Measurements from ENCODE around the gene MS4A3. TPM values are rescaled to one million over a fixed set of nuclear protein-coding genes. Genes with fewer than 3 reads are reported as not detected.
"Not testable (repeated sequence)": the region's sequence is repeated elsewhere in the genome, so short reads cannot be mapped to it uniquely, and the experiment has no call there.

Gene MS4A3, protein sequence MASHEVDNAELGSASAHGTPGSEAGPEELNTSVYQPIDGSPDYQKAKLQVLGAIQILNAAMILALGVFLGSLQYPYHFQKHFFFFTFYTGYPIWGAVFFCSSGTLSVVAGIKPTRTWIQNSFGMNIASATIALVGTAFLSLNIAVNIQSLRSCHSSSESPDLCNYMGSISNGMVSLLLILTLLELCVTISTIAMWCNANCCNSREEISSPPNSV
- not detected in 2 replicates for total RNA-seq (2014; rRNA removed; shearing (Covaris generic))

DNA sequence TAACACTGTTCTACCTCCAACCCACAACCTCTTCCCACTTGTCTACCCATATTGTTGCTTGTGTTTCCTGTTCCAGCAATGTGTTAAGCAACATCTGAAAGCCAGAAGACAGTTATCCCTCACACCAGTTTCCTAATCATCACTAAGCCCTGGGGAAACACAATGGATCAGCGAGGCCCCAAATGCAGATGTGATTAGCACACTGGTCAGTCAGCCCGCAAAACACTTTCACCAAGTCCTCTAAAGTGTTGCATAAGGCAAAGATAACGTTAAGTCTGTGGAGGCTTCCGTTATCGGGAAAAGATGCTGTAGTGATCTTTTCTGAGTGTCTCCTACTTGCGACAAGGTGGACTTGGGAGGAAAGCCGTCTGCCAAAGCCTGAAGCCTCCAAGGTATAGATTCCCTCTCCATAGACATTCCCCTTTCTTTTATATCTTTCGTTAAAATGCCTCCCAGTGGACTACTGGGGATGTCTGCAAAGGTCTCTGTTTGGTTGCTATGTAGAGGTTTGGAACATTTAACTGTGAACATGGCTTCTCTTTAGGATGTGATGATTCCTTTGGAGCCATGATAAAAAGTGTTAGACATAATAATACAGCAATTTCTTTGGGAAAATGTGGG, at the start of gene MS4A3:
MS4A3 (plus strand) TSS at position 317 of the 621 bp plus-strand sequence. CDS start 4,496 bp downstream, outside the sequence.
- no peak for DNase-seq (ENCODE audit: low spot score)
- in situ Hi-C loops (cut with HindIII; ENCODE audit: low sequenced_read_pairs) = no loop called here

DNA sequence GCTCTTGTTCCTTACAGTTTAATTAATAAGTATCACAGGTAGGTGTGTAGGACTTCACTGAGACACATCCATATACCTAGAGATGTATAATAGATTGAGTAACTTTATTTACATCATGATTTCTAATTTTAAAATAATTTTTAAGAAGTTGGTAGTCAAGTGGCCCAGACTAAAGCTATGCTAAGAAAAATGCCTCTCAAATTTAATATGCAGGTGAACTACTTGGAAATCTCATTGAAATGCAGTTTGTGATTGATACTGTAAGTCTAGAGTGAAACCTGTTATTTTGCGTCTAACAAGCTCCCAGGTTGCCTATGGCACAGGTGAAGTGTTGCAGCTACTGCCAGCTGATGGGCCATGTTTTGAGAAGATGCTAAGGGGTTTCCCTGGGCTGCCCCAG, 39.6 kb upstream of the MS4A3 start, which contains the start of gene OOSP4B:
OOSP4B (plus strand) TSS at position 301 of the 400 bp plus-strand sequence.
- in situ Hi-C loops (cut with HindIII; ENCODE audit: low sequenced_read_pairs) = no loop called here
- DNase-seq (ENCODE audit: low spot score) = no peak

DNA sequence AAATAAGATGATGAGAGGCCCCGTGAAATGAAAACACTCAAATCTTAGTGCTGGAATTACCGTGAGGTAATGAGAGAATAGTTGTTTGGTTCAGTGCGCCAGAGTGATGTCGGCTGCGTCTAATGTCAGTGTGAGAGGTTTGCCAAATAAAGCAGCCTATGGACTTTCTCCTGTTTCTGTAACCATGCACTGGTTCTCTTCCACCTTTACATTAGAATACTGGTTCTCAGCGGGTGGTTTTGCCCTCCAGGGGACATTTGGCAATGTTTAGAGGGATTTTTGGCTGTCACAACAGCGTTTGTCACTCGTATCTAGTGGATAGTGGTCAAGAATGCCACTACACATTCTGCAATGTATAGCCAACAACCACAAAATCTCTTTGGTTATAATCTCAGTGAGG, 38.4 kb upstream of the MS4A3 start:
- DNase-seq (ENCODE audit: low spot score) = no peak
- in situ Hi-C loops (cut with HindIII; ENCODE audit: low sequenced_read_pairs) = no loop called here

DNA sequence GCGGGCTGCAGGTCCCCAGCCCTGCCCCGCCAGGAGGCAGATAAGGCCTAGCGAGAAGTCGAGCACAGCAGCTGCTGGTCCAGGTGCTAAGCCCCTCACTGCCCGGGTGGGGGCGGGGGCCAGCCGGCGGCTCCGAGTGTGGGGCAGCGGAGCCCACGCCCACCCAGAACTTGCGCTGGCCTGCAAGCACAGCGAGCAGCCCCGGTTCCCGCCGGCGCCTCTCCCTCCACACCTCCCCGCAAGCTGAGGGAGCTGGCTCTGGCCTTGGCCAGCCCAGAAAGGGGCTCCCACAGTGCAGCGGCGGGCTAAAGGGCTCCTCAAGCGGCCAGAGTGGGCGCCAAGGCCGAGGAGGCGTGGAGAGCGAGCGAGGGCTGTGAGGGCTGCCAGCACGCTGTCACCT, 36.1 kb upstream of the MS4A3 start:
- in situ Hi-C loops (cut with HindIII; ENCODE audit: low sequenced_read_pairs); DNase-seq (ENCODE audit: low spot score): not testable (repeated sequence)

DNA sequence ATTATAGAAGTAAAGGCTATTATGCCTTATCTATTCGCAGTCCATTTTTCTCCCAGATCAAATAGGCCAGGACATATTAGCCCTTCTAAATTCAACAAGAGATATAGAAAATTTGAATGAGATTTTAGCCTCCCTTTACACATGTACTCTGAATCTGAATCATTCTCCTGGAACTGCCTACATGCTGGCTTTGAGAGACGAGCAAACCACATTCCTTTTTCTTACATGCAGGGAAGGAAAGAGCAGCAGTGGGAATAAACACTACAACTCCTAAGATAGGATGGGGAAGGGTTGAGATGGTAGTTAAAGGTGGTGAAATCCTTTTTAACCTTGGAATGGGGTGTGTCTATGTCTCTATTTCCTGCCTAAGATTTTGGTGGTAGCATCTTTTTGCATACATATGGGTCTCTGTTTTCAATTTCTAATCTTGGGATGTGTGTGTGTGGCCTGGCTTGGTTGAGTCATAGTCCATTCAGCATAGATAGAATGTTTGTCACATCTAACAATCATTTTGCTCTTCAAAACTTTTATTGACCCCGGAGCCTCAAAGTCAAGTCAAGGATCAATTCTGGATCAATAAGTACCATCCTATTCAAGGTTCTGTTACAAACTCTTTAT, 27.3 kb upstream of the MS4A3 start:
- DNase-seq (ENCODE audit: low spot score) = no peak
- in situ Hi-C loops (cut with HindIII; ENCODE audit: low sequenced_read_pairs) = no loop called here

DNA sequence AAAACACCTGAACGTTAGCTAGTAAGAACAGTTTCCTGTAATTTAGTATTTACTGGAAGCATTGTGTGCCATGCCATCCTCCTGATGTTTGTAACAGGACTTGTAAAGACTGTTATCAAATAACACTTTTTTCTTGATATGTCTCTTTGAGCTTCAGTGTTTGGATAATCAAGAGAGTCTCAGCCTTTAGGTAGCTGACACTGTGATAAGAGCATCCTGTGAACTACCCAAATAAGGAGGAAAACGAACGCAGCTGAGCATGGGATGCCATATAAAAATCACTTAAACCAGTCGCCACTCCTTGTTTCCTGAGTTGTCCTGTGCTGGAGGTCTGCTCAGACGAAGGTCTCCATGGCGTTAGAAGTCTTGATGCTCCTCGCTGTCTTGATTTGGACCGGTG, 16.4 kb upstream of the MS4A3 start, which contains the start of gene OOSP2:
OOSP2 (plus strand) TSS at position 301 of the 400 bp plus-strand sequence; CDS start at position 352, 51 bp downstream.
- DNase-seq (ENCODE audit: low spot score) = no peak
- in situ Hi-C loops (cut with HindIII; ENCODE audit: low sequenced_read_pairs) = no loop called here

DNA sequence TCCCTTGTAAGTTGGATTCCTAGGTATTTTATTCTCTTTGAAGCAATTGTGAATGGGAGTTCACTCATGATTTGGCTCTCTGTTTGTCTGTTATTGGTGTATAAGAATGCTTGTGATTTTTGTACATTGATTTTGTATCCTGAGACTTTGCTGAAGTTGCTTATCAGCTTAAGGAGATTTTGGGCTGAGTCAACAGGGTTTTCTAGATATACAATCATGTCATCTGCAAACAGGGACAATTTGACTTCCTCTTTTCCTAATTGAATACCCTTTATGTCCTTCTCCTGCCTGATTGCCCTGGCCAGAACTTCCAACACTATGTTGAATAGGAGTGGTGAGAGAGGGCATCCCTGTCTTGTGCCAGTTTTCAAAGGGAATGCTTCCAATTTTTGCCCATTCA, 6.0 kb upstream of the MS4A3 start:
- DNase-seq (ENCODE audit: low spot score); in situ Hi-C loops (cut with HindIII; ENCODE audit: low sequenced_read_pairs): not testable (repeated sequence)

DNA sequence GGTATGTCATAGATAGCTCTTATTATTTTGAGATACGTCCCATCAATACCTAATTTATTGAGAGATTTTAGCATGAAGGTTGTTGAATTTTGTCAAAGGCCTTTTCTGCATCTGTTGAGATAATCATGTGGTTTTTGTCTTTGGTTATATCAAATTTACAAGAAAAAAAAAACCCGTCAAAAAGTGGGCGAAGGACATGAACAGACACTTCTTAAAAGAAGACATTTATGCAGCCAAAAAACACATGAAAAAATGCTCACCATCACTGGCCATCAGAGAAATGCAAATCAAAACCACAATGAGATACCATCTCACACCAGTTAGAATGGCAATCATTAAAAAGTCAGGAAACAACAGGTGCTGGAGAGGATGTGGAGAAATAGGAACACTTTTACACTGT, 5.6 kb upstream of the MS4A3 start:
- DNase-seq (ENCODE audit: low spot score); in situ Hi-C loops (cut with HindIII; ENCODE audit: low sequenced_read_pairs): not testable (repeated sequence)

DNA sequence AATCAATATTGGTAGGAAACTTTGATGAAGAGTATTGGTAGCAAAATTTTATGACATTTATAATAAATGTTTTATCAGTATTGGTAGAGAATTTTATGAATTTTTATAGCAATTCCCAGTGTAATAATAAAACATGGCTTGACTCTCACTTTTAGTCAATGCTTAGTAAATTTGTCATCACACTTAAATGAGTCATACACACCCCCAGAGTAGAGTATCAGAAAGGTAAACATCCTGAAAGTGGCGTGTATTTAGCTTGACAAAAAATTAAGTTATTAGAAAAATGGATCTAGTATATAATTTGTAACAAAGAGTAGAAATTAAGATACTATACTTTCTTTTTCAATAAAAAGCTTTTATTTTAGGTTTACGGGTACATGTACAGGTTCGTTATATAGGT, 2.6 kb downstream of the MS4A3 start:
- DNase-seq (ENCODE audit: low spot score) = no peak
- in situ Hi-C loops (cut with HindIII; ENCODE audit: low sequenced_read_pairs) = no loop called here

DNA sequence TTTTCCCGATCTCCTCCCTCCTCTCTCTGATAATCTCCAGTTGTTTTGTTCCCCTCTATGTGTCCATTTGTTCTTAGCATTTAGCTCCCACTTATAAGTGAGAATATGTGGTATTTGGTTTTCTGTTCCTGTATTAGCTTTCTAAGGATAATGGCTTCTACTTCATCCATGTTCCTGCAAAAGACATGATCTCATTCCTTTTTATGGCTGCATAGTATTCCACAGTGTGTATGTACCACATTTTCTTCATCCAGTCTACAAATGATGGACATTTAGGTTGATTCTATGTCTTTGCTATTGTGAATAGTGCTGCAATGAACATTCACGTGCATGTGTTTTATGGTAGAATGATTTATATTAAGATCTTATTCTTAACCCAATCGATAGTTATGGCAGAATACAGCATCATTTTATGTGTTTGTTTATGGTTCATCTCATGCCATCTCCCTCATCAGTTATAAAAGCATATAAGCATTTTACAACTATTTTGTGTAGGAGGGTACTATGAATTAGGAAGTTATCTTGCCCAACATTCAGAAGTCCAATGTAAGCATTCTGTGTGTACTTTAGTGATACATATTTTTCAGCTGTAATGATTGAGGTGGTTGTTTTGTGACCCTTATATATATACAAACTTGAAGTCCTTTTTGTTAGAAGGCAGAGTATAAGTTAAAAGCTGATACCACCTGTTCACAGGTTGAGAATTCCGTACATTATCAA, 3.2 kb downstream of the MS4A3 start:
- in situ Hi-C loops (cut with HindIII; ENCODE audit: low sequenced_read_pairs) = no loop called here
- DNase-seq (ENCODE audit: low spot score) = no peak

DNA sequence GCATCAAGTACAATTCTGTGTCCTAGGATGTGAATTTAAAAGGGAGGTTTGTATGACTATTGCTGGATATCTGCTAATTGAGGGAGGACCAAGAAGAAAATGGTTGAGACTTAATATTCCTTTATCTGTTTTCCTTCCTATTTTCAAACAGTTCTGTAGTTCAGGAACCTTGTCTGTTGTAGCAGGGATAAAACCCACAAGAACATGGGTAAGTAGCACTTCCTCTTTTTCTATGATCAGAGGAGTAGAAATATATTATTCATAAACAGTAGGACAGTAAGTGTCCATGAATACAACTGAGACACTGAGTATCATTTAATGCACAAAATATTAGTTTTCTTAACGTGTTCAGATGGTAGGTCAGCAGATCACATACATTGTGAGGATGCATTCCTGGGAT, 7.6 kb downstream of the MS4A3 start:
- in situ Hi-C loops (cut with HindIII; ENCODE audit: low sequenced_read_pairs) = no loop called here
- no peak for DNase-seq (ENCODE audit: low spot score)

DNA sequence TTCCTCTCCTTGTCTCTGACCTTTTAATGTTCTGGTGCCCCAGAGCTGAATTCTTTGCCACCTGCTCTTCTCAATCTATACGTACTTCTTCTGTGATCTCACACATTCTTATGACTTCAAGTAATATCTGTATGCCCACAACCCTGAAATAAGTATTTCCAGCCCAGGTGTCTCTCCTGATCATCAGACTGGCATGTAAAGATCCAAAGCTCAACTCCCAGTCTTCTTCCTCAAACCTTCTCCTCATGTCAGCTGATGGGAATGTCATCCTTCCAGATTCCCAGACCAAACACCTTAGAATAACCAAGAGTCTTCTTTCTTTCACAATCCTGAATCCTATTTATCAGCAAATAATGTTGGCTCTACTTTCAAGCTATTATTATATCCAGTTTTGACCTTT, 9.3 kb downstream of the MS4A3 start:
- in situ Hi-C loops (cut with HindIII; ENCODE audit: low sequenced_read_pairs) = no loop called here
- no peak for DNase-seq (ENCODE audit: low spot score)

DNA sequence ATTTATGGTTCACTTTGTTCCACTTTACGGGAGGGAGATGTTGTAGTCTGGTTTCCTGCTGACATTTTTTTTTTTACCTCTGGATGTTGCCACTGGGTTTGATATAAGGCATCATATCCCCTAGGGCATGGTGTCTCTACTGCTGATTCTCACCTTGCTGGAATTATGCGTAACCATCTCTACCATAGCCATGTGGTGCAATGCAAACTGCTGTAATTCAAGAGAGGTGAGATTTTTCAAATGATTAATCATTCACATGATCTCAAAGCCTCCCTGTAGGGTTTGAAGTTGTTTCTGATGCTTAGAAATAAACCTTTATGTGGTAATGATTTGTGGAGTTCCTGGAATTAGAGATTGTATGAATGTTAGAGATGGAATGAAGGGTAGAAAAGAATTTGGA, 13.0 kb downstream of the MS4A3 start:
- in situ Hi-C loops (cut with HindIII; ENCODE audit: low sequenced_read_pairs) = no loop called here

DNA sequence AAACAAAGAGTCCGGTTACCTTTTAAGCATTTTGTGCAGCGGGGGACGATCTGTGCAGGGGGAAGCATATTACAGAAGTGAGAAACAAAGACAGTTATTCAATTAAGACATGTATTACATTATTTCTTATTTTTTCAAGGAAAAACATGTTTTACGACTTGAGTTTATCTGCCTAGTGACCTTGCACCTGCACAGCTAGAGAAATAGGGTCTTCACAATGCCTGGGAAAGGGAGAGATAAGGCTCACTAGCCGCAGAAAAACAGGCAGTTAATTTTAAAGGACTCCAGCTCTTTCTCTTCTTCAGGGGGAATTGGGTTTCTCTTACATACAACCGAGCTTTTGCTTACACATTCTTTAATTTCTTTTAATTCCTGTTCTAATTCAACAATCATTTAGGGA, 15.2 kb downstream of the MS4A3 start:
- in situ Hi-C loops (cut with HindIII; ENCODE audit: low sequenced_read_pairs); DNase-seq (ENCODE audit: low spot score): not testable (repeated sequence)

More for the DNA sequence above, 13.0 kb downstream of the MS4A3 start:
- DNase-seq (ENCODE audit: low spot score) = no peak

DNA sequence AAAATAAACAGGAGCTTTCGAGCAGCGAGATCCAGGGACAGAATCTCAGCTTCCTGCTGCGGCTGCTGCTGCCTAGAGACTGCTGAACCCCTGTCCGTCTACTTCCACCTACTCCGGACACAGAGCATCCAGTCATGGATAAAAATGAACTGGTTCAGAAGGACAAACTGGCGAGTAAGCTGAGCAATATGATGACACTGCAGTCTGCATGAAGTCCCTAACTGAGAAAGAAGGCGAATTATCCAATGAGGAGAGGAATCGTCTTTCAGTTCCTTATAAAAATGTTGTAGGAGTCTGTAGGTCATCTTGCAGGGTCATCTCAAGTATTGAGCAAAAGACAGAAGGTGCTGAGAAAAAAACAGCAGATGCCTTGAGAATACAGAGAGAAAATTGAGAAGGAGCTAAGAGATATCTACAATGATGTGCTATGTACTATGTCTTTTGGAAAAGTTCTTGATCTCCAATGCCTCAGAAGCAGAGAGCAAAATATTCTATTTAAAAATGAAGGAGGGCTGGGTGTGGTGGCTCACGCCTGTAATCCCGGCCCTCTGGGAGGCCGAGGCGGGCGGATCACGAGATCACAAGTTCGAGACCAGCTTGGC, 20.9 kb downstream of the MS4A3 start:
- no peak for DNase-seq (ENCODE audit: low spot score)
- in situ Hi-C loops (cut with HindIII; ENCODE audit: low sequenced_read_pairs) = no loop called here

DNA sequence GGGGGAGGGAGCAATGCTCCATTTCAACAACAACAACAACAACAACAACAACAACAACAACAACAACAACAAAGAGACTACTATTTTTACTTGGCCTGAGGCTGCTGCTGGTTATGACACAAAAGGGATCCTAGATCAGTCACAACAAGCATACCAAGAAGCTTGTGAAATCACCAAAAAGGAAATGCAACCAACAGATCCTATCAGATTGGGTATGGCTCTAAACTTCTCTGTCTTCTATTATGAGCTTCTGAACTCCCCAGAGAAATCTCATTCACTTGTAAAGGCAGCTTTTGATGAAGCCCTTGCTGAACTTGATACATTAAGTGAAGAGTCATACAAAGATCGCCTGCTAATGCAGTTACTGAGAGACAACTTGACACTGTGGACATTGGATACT, 21.5 kb downstream of the MS4A3 start:
- in situ Hi-C loops (cut with HindIII; ENCODE audit: low sequenced_read_pairs) = no loop called here
- DNase-seq (ENCODE audit: low spot score) = no peak

DNA sequence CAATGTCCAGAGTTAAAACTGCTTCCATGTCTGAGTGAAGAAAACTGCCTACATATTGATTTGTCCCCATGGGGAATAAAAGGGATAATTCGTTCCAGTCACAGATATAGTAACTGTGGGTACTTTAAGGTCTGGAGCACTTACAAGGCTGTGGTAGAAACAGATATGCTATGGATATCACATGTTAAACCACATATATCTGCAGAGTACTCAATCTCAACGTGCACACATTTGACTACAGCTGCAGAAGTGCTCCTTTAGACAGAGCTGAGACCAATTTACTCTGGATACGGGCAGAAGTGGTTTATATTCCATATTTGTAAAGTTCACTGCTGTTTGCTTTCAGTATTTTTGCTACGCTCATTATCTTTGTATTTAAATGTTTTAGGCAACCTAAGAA, 22.3 kb downstream of the MS4A3 start:
- no peak for DNase-seq (ENCODE audit: low spot score)
- in situ Hi-C loops (cut with HindIII; ENCODE audit: low sequenced_read_pairs) = no loop called here

DNA sequence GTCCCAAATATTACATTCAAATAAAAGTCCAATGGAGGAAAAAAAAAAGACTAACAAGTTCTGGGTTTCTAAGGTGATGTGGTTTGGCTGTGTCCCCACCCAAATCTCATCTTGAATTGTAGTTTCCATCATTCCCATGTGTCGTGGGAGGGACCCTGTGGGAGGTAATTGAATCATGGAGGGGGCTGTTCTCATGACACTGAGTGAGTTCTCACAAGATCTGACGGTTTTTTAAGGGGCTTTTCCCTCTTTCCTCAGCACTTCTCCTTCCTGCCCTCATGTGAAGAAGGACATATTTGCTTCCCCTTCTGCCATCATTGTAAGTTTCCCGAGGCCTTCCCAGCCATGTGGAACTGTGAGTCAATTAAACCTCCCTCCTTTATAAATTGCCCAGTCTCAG, 24.1 kb downstream of the MS4A3 start:
- DNase-seq (ENCODE audit: low spot score) = no peak
- in situ Hi-C loops (cut with HindIII; ENCODE audit: low sequenced_read_pairs) = no loop called here

DNA sequence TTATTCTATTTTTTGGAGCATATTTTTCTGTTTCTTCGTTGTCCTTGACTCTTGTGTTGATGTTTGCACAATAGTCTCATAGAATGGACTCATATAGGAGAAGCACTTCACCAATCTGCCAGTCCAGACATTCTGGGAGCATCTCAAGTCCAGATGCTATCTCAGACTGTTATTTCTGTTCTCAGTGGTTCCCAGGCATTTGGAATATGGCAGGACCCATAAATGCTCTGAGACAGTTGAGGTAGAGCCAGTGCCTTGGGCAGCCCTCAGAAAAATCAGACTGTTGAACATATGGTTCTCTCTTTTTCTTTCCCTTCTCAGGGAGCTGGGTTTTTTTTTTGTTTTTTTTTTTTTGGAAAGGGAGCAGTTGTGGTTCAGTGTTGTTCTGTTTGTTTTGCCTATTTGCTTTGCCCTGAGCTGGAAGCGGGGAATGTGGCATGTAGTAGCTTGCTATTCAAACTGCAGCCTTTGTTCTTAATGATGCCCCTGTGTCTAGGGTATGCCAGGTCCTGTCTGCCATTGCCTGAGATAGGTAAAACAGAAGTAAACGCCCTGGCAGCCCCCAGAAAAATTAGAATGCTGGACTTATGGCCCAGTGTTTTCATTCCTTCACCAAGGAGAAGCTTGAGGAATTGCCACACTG, 28.3 kb downstream of the MS4A3 start:
- in situ Hi-C loops (cut with HindIII; ENCODE audit: low sequenced_read_pairs) = no loop called here
- no peak for DNase-seq (ENCODE audit: low spot score)

Measured in G401 (cell line).